H9 (cell line): ENCODE results near the gene HTRA3. TPM values are rescaled to one million over a fixed set of nuclear protein-coding genes. Genes with fewer than 3 reads are reported as not detected.

Experiments
- DNase-seq: peaks from one replicate; pipeline ENCODE4 v3.0.0-alpha.2; 2017
- H2AFZ ChIP-seq: one replicate; pipeline ENCODE4 v1.6.1; 2013; ENCODE audit warnings: mild to moderate bottlenecking, low read length, control low read depth, moderate library complexity
- H2AK5ac ChIP-seq: 2 replicates; pipeline ENCODE4 v1.6.1; 2013; ENCODE audit warnings: low read length, control low read depth, mixed read lengths; ENCODE audit not compliant: insufficient read length
- H2BK120ac ChIP-seq: one replicate; pipeline ENCODE4 v1.6.1; 2013; ENCODE audit warnings: low read depth, mild to moderate bottlenecking, low read length, control low read depth, inconsistent platforms; ENCODE audit not compliant: poor library complexity, severe bottlenecking
- H2BK12ac ChIP-seq: 2 replicates; pipeline ENCODE4 v1.6.1; 2013; ENCODE audit warnings: low read length, control low read depth, mixed read lengths, low read depth; ENCODE audit not compliant: insufficient read length
- H2BK15ac ChIP-seq: 2 replicates; pipeline ENCODE4 v1.6.1; 2013; ENCODE audit warnings: low read depth, low read length, control low read depth
- H2BK20ac ChIP-seq: one replicate; pipeline ENCODE4 v1.6.1; 2013; ENCODE audit warnings: low read depth, mild to moderate bottlenecking, low read length, control low read depth, inconsistent platforms; ENCODE audit not compliant: poor library complexity, severe bottlenecking
- H2BK5ac ChIP-seq: 2 replicates; pipeline ENCODE4 v1.6.1; 2013; ENCODE audit warnings: low read length, control low read depth, mixed read lengths; ENCODE audit not compliant: insufficient read length
- H3K14ac ChIP-seq: 2 replicates; pipeline ENCODE4 v1.6.1; 2013; ENCODE audit warnings: low read length, control low read depth; ENCODE audit not compliant: insufficient read depth
- H3K18ac ChIP-seq: 2 replicates; pipeline ENCODE4 v1.6.1; 2013; ENCODE audit warnings: low read depth, mild to moderate bottlenecking, mixed read lengths, low read length, control low read depth; ENCODE audit not compliant: insufficient read length
- H3K23ac ChIP-seq: 2 replicates; pipeline ENCODE4 v1.6.1; 2013; ENCODE audit warnings: low read length, control low read depth, mixed read lengths, low read depth; ENCODE audit not compliant: insufficient read length
- H3K23me2 ChIP-seq: 2 replicates; pipeline ENCODE4 v1.6.1; 2013; ENCODE audit warnings: low read depth, mild to moderate bottlenecking, mixed read lengths, low read length, control low read depth; ENCODE audit not compliant: insufficient read length, poor library complexity, severe bottlenecking
- H3K27ac ChIP-seq: 2 replicates; pipeline ENCODE4 v1.5.1; 2013; ENCODE audit warnings: low read length, control low read depth, mixed read lengths, low read depth; ENCODE audit not compliant: insufficient read length
- H3K27me3 ChIP-seq: 2 replicates; pipeline ENCODE4 v1.6.1; 2013; ENCODE audit warnings: low read length, control low read depth, inconsistent platforms; ENCODE audit not compliant: insufficient read depth
- H3K4ac ChIP-seq: 2 replicates; pipeline ENCODE4 v1.6.1; 2013; ENCODE audit warnings: low read depth, mild to moderate bottlenecking, control low read depth, inconsistent platforms, low read length, moderate library complexity
- H3K4me1 ChIP-seq: 2 replicates; pipeline ENCODE4 v1.6.1; 2013; ENCODE audit warnings: low read length, control low read depth, inconsistent platforms; ENCODE audit not compliant: insufficient read depth
- H3K4me2 ChIP-seq: 2 replicates; pipeline ENCODE4 v1.6.1; 2013; ENCODE audit warnings: low read length, control low read depth, mixed read lengths; ENCODE audit not compliant: insufficient read length, insufficient read depth
- H3K56ac ChIP-seq: 2 replicates; pipeline ENCODE4 v1.6.1; 2013; ENCODE audit warnings: low read depth, mild to moderate bottlenecking, mixed read lengths, low read length, control low read depth; ENCODE audit not compliant: insufficient read length
- H3K79me1 ChIP-seq: 2 replicates; pipeline ENCODE4 v1.6.1; 2013; ENCODE audit warnings: low read depth, mild to moderate bottlenecking, moderate library complexity, low read length, control low read depth, inconsistent platforms; ENCODE audit not compliant: insufficient read depth, poor library complexity, severe bottlenecking
- H3K79me2 ChIP-seq: 2 replicates; pipeline ENCODE4 v1.6.1; 2013; ENCODE audit warnings: low read length, control low read depth, inconsistent platforms; ENCODE audit not compliant: insufficient read depth
- H3K9ac ChIP-seq: 2 replicates; pipeline ENCODE4 v1.6.1; 2013; ENCODE audit warnings: low read length, control low read depth, mixed read lengths; ENCODE audit not compliant: insufficient read length; ENCODE audit errors: extremely low read depth
- H3K9me3 ChIP-seq: one replicate; pipeline ENCODE4 v1.6.1; 2013; ENCODE audit warnings: low read depth, low read length, inconsistent platforms; ENCODE audit not compliant: control insufficient read depth
- H3T11ph ChIP-seq: one replicate; pipeline ENCODE4 v1.6.1; 2013; ENCODE audit warnings: mild to moderate bottlenecking, low read length, control low read depth, inconsistent platforms
- H4K20me1 ChIP-seq: one replicate; pipeline ENCODE4 v1.6.1; 2013; ENCODE audit not compliant: control insufficient read depth, insufficient read length, insufficient read depth
- H4K5ac ChIP-seq: 2 replicates; pipeline ENCODE4 v1.6.1; 2013; ENCODE audit warnings: low read depth, mild to moderate bottlenecking, mixed read lengths, low read length, control low read depth; ENCODE audit not compliant: insufficient read length
- H4K8ac ChIP-seq: replicated peaks from 2 replicates; pipeline ENCODE4 v1.6.1; 2013; ENCODE audit warnings: low read length, control low read depth, mixed read lengths, low read depth; ENCODE audit not compliant: insufficient read length
- H4K91ac ChIP-seq: 2 replicates; pipeline ENCODE4 v1.6.1; 2013; ENCODE audit warnings: low read depth, mild to moderate bottlenecking, moderate library complexity, mixed read lengths, low read length, control low read depth; ENCODE audit not compliant: insufficient read length
- H3K27ac Mint-ChIP-seq, 3 experiments: 2 replicates in 2 of 3; 3 replicates in 1 of 3; pipeline ENCODE4 v1.8.0; 2020 to 2021; ENCODE audit warnings: mixed read lengths in 3 of 3, mild to moderate bottlenecking in 1 of 3, moderate library complexity in 1 of 3
- H3K27me3 Mint-ChIP-seq: 2 replicates; pipeline ENCODE4 v1.8.0; 2021; ENCODE audit warnings: low read depth, mild to moderate bottlenecking, moderate library complexity, mixed read lengths
- H3K36me3 Mint-ChIP-seq, 3 experiments: 2 replicates in 2 of 3; 3 replicates in 1 of 3; pipeline ENCODE4 v1.8.0; 2020 to 2021; ENCODE audit warnings: low read depth in 3 of 3, mixed read lengths in 3 of 3; ENCODE audit not compliant: insufficient read depth in 1 of 3
- H3K4me1 Mint-ChIP-seq, 2 experiments: 2 replicates each; pipeline ENCODE4 v1.8.0; 2020; ENCODE audit warnings: mixed read lengths in 2 of 2
- H3K4me3 Mint-ChIP-seq, 2 experiments: 2 replicates in 1 of 2; 3 replicates in 1 of 2; pipeline ENCODE4 v1.8.0; 2020 to 2021; ENCODE audit warnings: mild to moderate bottlenecking in 2 of 2, mixed read lengths in 2 of 2, moderate library complexity in 1 of 2
- H3K9me3 Mint-ChIP-seq, 2 experiments: 2 replicates in 1 of 2; 3 replicates in 1 of 2; pipeline ENCODE4 v1.8.0; 2020; ENCODE audit warnings: mild to moderate bottlenecking in 2 of 2, mixed read lengths in 2 of 2, moderate library complexity in 1 of 2
- CTCF ChIP-seq: fragments of 200-600 bp; sonication (generic); conservative IDR thresholded peaks from 3 replicates; pipeline ENCODE4 v1.8.0; 2021; ENCODE audit warnings: antibody characterized with exemption, mild to moderate bottlenecking
- WGBS: extraction: QIAGEN DNeasy Blood & Tissue Kit; methylation state at CpG from one replicate; pipeline ENCODE4 v1.1.7; 2013; ENCODE audit warnings: missing lambda C conversion rate, low lambda C conversion rate, mixed read lengths; ENCODE audit not compliant: insufficient read length; ENCODE audit errors: extremely low coverage; 5-methylcytosine and 5-hydroxymethylcytosine counted together
- total RNA-seq: library from RNA; stranded (reverse); gene quantifications from 2 replicates; pipeline ENCODE4 v1.2.1, GENCODE V29; 2021

HTRA3 gene
- total RNA-seq, 1 experiment from 2014 or later: 3.0 TPM

GRCh38 chr4:8334786-8335460 is 65.4 kb downstream of the HTRA3 start:
- H3K23me2 ChIP-seq: no peaks in the 10 kb centered on the region
- peaks cover 0 to 4% (median 3%) of the 10 kb centered on the region in 3 experiments; a peak in 3 of 7 replicates for H3K36me3 Mint-ChIP-seq
- no peaks in the 10 kb centered on the region for H3K79me1 ChIP-seq
- H3K27ac Mint-ChIP-seq: no peak overlapping the region
- H2BK120ac ChIP-seq: no peak overlapping the region
- H2AK5ac ChIP-seq: no peak overlapping the region
- no CpG with 5 or more reads among the region's 13 CpGs for WGBS
- no peak overlapping the region for H3K4me2 ChIP-seq
- H4K8ac ChIP-seq: no peak overlapping the region
- H3K27ac ChIP-seq: no peak overlapping the region
- no peak overlapping the region; the same call in 1 of the 2 replicates for H3K14ac ChIP-seq
- H2AFZ ChIP-seq: no peak overlapping the region
- no peaks in the 10 kb centered on the region for H3K4me1 ChIP-seq
- TF ChIP-seq CTCF: no peak
- H3K79me2 ChIP-seq: no peaks in the 10 kb centered on the region
- no peaks in the 10 kb centered on the region for H3K4me1 Mint-ChIP-seq
- no peak overlapping the region for H2BK20ac ChIP-seq
- H2BK15ac ChIP-seq: no peak overlapping the region
- no peak overlapping the region for H3T11ph ChIP-seq
- H3K4me3 Mint-ChIP-seq: no peak overlapping the region
- H3K23ac ChIP-seq: no peak overlapping the region
- no peaks in the 10 kb centered on the region for H4K20me1 ChIP-seq
- DNase-seq: no peak
- H3K9ac ChIP-seq: no peak overlapping the region
- H3K56ac ChIP-seq: no peak overlapping the region
- no peak overlapping the region for H3K18ac ChIP-seq
- H2BK12ac ChIP-seq: no peak overlapping the region
- no peak overlapping the region for H3K4ac ChIP-seq
- H2BK5ac ChIP-seq: no peak overlapping the region
- peaks cover 11 to 12% of the 10 kb centered on the region in 2 experiments for H3K9me3 Mint-ChIP-seq
- H3K27me3 ChIP-seq: no peaks in the 10 kb centered on the region
- H3K9me3 ChIP-seq: no peaks in the 10 kb centered on the region
- peaks cover 7% of the 10 kb centered on the region for H3K27me3 Mint-ChIP-seq
- no peak overlapping the region for H4K91ac ChIP-seq
- no peak overlapping the region for H4K5ac ChIP-seq
